Measurements from ENCODE around the gene COL5A2.
A peak's percentile ranks its signal among the peaks of the same experiment; 100 is the strongest.

The COL5A2 gene

DNA sequence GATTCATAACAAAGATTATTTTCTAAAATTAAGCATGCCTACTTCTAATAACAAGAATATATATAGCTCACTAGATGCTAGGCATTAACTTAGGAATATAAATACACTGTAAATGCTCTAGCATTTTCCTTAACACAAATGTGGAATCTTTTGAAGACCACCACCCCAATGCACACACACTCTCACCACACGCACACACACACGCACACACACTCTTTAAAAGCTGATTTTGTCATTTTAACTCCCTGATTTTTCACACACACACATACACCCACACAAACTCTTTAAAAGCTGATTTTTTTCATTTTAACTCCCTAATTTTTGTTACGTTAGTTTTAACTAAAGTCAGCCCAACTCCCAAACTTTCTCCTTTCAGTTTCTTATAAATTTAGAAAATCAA is 3.0 kb downstream of the COL5A2 start:
- TF ChIP-seq JUND (IDR thresholded peaks at IDR 0.05; ENCODE audit: low read depth): no peak
- DNase-seq (ENCODE audit: low read depth in 1 of 2, low spot score in 1 of 2): no peak
- in situ Hi-C loops (cut with HindIII; ENCODE audit: low pct_unique_long_range_greater_than_20kb, low sequenced_read_pairs): no loop called here

DNA sequence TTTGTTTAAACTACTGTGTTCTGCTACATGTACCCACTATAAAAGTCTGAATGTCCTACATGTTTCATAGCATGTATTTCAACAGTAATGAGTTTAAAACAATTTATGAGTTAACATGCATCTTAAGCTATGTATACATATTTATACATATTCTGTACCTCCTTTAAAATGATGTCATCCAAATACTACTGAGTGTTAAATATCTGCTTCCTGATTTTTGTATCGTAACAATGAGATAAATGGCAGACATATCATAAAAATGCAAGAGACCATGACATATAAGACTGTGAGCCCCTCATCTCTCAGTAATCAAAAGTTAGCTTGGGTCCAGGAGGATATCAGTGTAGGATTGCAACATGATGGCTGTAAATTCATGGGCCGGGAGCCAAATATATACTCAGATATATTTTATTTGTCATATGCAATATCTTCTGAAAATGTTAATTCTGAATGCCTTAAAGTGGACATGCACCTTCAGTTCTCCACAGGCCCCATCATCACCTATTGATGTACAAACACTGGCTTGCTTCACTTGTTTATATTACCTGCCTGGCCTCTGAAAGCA is 3.6 kb downstream of the COL5A2 start:
- in situ Hi-C loops (cut with HindIII; ENCODE audit: low pct_unique_long_range_greater_than_20kb, low sequenced_read_pairs): no loop called here
- TF ChIP-seq JUND (IDR thresholded peaks at IDR 0.05; ENCODE audit: low read depth): no peak
- no peak for DNase-seq (ENCODE audit: low read depth in 1 of 2, low spot score in 1 of 2)

- no peak for DNase-seq (ENCODE audit: low read depth in 1 of 2, low spot score in 1 of 2)
- in situ Hi-C loops (cut with HindIII; ENCODE audit: low pct_unique_long_range_greater_than_20kb, low sequenced_read_pairs): no loop called here
- TF ChIP-seq JUND (IDR thresholded peaks at IDR 0.05; ENCODE audit: low read depth): no peak
These were observed 7.5 kb downstream of the COL5A2 start for GRCh38 chr2:189171956-189172609.

DNA sequence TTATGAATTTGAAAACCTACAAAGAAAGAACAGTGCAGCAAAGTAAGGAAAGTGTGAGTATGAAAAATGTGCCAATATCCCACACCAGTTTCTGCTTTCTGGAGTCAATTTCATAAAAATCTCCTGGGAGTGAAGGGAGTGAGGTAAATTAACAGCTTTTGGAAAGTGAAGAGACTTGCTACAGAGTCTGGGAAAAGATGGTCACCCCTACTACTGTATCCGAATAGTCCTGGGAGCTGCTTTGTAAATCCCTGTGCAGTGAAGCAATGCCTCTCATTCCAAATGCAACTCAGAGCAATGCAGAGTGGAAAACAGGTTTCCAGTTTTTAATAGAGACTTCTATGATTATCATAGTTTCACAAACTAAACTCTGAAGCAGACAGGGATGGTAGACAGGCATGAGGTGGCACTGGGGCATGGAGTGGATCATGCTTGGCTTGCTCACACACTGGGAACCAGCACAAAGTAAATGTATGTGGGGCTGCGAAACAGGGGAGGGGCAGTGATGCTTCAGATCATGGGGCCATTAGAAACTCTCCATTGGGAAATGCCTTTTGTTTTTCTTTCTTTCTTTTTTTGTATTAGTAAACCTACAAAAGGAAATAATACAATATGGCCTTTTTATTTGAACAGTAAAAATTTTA is 10.6 kb downstream of the COL5A2 start:
- in situ Hi-C loops (cut with HindIII; ENCODE audit: low pct_unique_long_range_greater_than_20kb, low sequenced_read_pairs): no loop called here
- TF ChIP-seq JUND (IDR thresholded peaks at IDR 0.05; ENCODE audit: low read depth): no peak
- no peak for DNase-seq (ENCODE audit: low read depth in 1 of 2, low spot score in 1 of 2)

DNA sequence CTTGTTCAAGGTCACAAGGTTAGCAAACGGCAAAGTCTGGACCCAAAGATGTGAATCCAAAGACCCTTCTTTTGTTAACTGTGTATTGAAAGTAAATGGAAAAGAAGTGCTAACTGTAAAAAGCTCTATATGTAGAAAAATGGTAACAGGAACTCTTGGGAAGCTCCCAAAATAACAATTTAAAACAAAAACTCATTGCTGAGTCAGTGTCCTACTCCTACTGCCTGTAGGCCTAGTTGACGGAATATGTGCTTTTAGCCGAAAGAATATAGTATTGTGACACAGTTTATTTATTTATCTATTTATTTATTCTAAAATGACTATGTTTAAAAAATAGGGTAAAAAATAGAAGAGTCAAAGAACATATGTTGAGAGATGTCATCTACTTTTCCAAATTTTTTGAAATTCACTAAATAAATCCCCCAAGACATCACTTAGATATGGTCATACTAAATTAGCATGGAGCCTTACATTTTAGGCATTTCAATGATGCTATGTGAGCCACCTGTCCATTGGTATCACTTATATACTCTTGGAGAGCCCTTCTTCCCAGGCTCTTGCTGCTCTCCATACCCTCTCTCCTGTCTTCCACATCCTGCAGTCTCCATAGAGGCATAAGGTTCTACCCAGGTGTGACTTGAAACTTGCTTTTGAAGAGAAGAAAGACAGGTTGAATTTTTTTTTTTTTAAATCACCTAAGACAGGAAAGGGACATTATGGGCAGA is 13.7 kb downstream of the COL5A2 start:
- in situ Hi-C loops (cut with HindIII; ENCODE audit: low pct_unique_long_range_greater_than_20kb, low sequenced_read_pairs): no loop called here
- no peak for DNase-seq (ENCODE audit: low read depth in 1 of 2, low spot score in 1 of 2)
- TF ChIP-seq JUND (IDR thresholded peaks at IDR 0.05; ENCODE audit: low read depth): no peak

DNA sequence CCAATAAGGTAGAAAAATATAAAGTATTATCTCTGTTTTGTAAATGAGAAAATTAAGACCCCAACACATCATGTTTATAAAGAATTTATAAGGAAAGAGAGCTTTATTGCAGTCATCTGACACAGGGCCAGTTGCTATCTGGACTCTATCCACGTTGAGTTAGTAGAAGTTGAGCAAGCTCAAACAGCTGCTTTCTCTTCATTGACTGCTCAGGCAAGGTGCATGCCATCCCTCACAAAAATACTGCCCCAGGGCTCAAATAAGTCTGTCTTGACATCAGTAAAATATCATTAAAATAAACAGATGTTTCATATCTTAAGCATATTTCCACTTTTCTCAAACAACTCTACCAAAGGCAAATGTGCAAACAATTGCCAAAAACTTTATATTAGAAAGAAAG is 14.8 kb downstream of the COL5A2 start:
- DNase-seq (ENCODE audit: low read depth in 1 of 2, low spot score in 1 of 2): peak in 1 of 2 experiments; percentile 3
- in situ Hi-C loops (cut with HindIII; ENCODE audit: low pct_unique_long_range_greater_than_20kb, low sequenced_read_pairs): no loop called here
- no peak for TF ChIP-seq JUND (IDR thresholded peaks at IDR 0.05; ENCODE audit: low read depth)

- no peak for DNase-seq (ENCODE audit: low read depth in 1 of 2, low spot score in 1 of 2)
- no peak for TF ChIP-seq JUND (IDR thresholded peaks at IDR 0.05; ENCODE audit: low read depth)
- in situ Hi-C loops (cut with HindIII; ENCODE audit: low pct_unique_long_range_greater_than_20kb, low sequenced_read_pairs): no loop called here
These were observed 15.7 kb downstream of the COL5A2 start for GRCh38 chr2:189163889-189164288.

DNA sequence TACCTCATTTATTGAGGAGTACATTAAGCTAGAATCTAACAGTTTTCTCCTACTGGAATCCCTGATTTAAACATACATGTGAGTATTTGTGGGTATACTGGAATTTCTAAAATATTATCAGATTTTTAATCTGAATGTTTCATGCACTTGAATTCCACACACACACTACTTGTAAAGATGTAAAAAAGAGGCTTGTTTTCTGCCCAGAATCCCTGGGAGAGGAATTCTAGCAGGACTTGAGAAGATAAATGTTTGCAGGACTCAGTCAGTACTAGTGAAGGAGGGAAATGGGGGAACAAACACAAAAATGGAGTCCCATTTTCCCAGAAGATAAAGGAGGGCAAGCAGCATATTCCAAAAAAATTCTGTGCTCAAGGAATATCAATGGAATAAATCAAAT is 17.0 kb downstream of the COL5A2 start:
- in situ Hi-C loops (cut with HindIII; ENCODE audit: low pct_unique_long_range_greater_than_20kb, low sequenced_read_pairs): no loop called here
- TF ChIP-seq JUND (IDR thresholded peaks at IDR 0.05; ENCODE audit: low read depth): no peak
- DNase-seq (ENCODE audit: low read depth in 1 of 2, low spot score in 1 of 2): no peak

GRCh38 chr2:189161894-189162293 is 17.7 kb downstream of the COL5A2 start:
- no peak for DNase-seq (ENCODE audit: low read depth in 1 of 2, low spot score in 1 of 2)
- in situ Hi-C loops (cut with HindIII; ENCODE audit: low pct_unique_long_range_greater_than_20kb, low sequenced_read_pairs): no loop called here
- no peak for TF ChIP-seq JUND (IDR thresholded peaks at IDR 0.05; ENCODE audit: low read depth)

- in situ Hi-C loops (cut with HindIII; ENCODE audit: low pct_unique_long_range_greater_than_20kb, low sequenced_read_pairs): no loop called here
- no peak for TF ChIP-seq JUND (IDR thresholded peaks at IDR 0.05; ENCODE audit: low read depth)
- DNase-seq (ENCODE audit: low read depth in 1 of 2, low spot score in 1 of 2): no peak
These were observed 19.8 kb downstream of the COL5A2 start for GRCh38 chr2:189159717-189160116.

DNA sequence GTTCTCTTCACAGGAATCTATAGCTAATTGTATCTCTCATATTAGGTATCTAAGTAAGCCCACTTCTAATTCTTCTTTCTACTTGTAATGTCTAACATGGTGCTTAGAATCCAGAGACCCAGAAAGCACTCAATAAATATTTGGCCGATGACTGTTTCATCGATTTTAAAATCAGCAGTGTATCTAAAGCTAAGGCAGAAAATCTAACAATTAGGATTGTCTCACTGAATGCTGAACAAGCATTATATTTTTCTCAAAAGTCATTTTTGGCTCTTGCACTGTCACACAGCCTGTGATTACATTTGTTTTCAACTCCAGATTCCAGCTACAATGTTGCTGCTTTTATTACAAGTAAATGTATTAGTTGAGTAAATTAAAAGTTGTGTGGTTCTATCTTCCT is 20.3 kb downstream of the COL5A2 start:
- no peak for DNase-seq (ENCODE audit: low read depth in 1 of 2, low spot score in 1 of 2)
- TF ChIP-seq JUND (IDR thresholded peaks at IDR 0.05; ENCODE audit: low read depth): no peak
- in situ Hi-C loops (cut with HindIII; ENCODE audit: low pct_unique_long_range_greater_than_20kb, low sequenced_read_pairs): no loop called here

- in situ Hi-C loops (cut with HindIII; ENCODE audit: low pct_unique_long_range_greater_than_20kb, low sequenced_read_pairs): no loop called here
- no peak for TF ChIP-seq JUND (IDR thresholded peaks at IDR 0.05; ENCODE audit: low read depth)
- DNase-seq (ENCODE audit: low read depth in 1 of 2, low spot score in 1 of 2): no peak
These were observed 21.6 kb downstream of the COL5A2 start for GRCh38 chr2:189157939-189158338.

GRCh38 chr2:189157456-189157855 is 22.1 kb downstream of the COL5A2 start:
- in situ Hi-C loops (cut with HindIII; ENCODE audit: low pct_unique_long_range_greater_than_20kb, low sequenced_read_pairs): no loop called here
- TF ChIP-seq JUND (IDR thresholded peaks at IDR 0.05; ENCODE audit: low read depth): no peak
- DNase-seq (ENCODE audit: low read depth in 1 of 2, low spot score in 1 of 2): no peak

Data from T47D (cell line).